Esophagus muscularis mucosa (tissue), 3 donors: ENCODE results near the gene CAPS.

Experiments used
- CTCF ChIP-seq, 3 experiments: fragments of 200-600 bp in 2 of 3; fragments of 450-650 bp in 1 of 3; sonication (generic) in 2 of 3; IDR thresholded peaks; one replicate each; pipeline ENCODE4 v1.5.1; 2017 to 2019; ENCODE audit warnings: antibody characterized with exemption in 3 of 3, mild to moderate bottlenecking in 2 of 3, moderate library complexity in 1 of 3
- POLR2A ChIP-seq: fragments of 450-650 bp; IDR thresholded peaks from one replicate; pipeline ENCODE4 v1.6.1; 2017; ENCODE audit warnings: antibody characterized with exemption, moderate library complexity, mild to moderate bottlenecking, low read depth
- POLR2AphosphoS5 ChIP-seq, 2 donors: sonication (generic); formaldehyde crosslinking; IDR thresholded peaks; one replicate each; pipeline ENCODE4 v1.6.1; 2017; ENCODE audit warnings: antibody characterized with exemption in 2 of 2

- no peak for TF ChIP-seq CTCF (IDR thresholded peaks at IDR 0.05)
- TF ChIP-seq POLR2AphosphoS5 (IDR thresholded peaks at IDR 0.05): no peak
- no peak for TF ChIP-seq POLR2A
Measured at GRCh38 chr19:5881543-5882299, 32.3 kb upstream of the CAPS start.
